Karpas-422 (cell line): ENCODE data around the gene ZNF69. TPM values are rescaled to one million over a fixed set of nuclear protein-coding genes. Genes with fewer than 3 reads are reported as not detected.
"Not testable (repeated sequence)": the region's sequence is repeated elsewhere in the genome, so short reads cannot be mapped to it uniquely, and the experiment has no call there.

Experiments used
- DNase-seq: peaks from one replicate; pipeline ENCODE4 v3.0.0-alpha.2; 2015
- H2AFZ ChIP-seq: fragments of 200-600 bp; sonication (generic); 2 replicates; pipeline ENCODE4 v1.6.1; 2014; ENCODE audit warnings: antibody characterized with exemption, low read length, mixed read lengths
- H3K27ac ChIP-seq: fragments of 200-600 bp; sonication (generic); 2 replicates; pipeline ENCODE4 v1.5.1; 2014; ENCODE audit warnings: mild to moderate bottlenecking, low read length, moderate library complexity
- H3K27me3 ChIP-seq: fragments of 200-600 bp; sonication (generic); 2 replicates; pipeline ENCODE4 v1.6.1; 2014; ENCODE audit warnings: low read length, mixed read lengths
- H3K36me3 ChIP-seq: fragments of 200-600 bp; sonication (generic); 2 replicates; pipeline ENCODE4 v1.6.1; 2014; ENCODE audit warnings: low read length, mixed read lengths; ENCODE audit not compliant: insufficient read depth
- H3K4me1 ChIP-seq: fragments of 200-600 bp; sonication (generic); 2 replicates; pipeline ENCODE4 v1.6.1; 2014; ENCODE audit warnings: mild to moderate bottlenecking, low read length, mixed read lengths
- H3K4me2 ChIP-seq: fragments of 200-600 bp; sonication (generic); 2 replicates; pipeline ENCODE4 v1.6.1; 2014; ENCODE audit warnings: low read length, low read depth, mild to moderate bottlenecking; ENCODE audit not compliant: poor library complexity, severe bottlenecking
- H3K4me3 ChIP-seq: fragments of 200-600 bp; sonication (generic); 2 replicates; pipeline ENCODE4 v1.5.1; 2014; ENCODE audit warnings: mild to moderate bottlenecking, antibody characterized with exemption, low read length, mixed read lengths
- H3K79me2 ChIP-seq: fragments of 200-600 bp; sonication (generic); 2 replicates; pipeline ENCODE4 v1.6.1; 2014; ENCODE audit warnings: mild to moderate bottlenecking, low read length, mixed read lengths
- H3K9ac ChIP-seq: fragments of 200-600 bp; sonication (generic); 2 replicates; pipeline ENCODE4 v1.6.0; 2014; ENCODE audit warnings: low read length
- H3K9me2 ChIP-seq: fragments of 200-600 bp; sonication (generic), shearing (Covaris generic); replicated peaks from 2 replicates; pipeline ENCODE4 v1.6.0; 2014; ENCODE audit warnings: mild to moderate bottlenecking, low read length, moderate library complexity; ENCODE audit not compliant: insufficient read depth
- H3K9me3 ChIP-seq: fragments of 300-700, 200-600 bp; sonication (generic); 2 replicates; pipeline ENCODE4 v1.6.1; 2014; ENCODE audit warnings: low read length, mixed read lengths
- H4K20me1 ChIP-seq: fragments of 200-600 bp; sonication (generic); 2 replicates; pipeline ENCODE4 v1.6.1; 2014; ENCODE audit warnings: mild to moderate bottlenecking, antibody characterized with exemption, low read length, low read depth; ENCODE audit not compliant: insufficient read depth
- total RNA-seq: library from RNA; depleted of rRNA; stranded (reverse); fragments of >200 nt; shearing (Covaris generic); gene quantifications from 2 replicates; pipeline ENCODE4 v1.2.3, GENCODE V29; 2014; ENCODE audit warnings: low replicate concordance

Gene ZNF69
- total RNA-seq, 1 experiment from 2014 or later: 12.9 TPM

DNA sequence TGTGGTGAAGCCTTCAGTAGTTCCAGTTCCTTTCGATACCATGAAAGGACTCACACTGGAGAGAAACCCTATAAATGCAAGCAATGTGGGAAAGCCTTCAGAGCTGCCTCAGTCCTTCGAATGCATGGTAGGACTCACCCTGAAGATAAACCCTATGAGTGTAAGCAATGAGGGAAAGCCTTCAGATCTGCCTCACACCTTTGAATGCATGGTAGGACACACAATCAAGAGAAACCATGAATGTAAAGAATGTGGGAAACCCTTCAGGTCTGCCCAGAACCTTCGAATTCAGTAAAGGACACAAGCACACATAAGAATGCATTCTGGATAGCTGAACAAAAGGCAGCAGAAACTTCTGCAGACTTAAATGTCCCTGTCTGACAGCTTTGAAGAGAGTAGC lies 18.3 kb downstream of the ZNF69 start:
- Histone ChIP-seq H4K20me1 (no peaks in the 10 kb centered on the region), H3K27me3 (no peaks in the 10 kb centered on the region), H3K4me3 (no peak overlapping the region), H3K27ac (no peak overlapping the region), H2AFZ (no peak overlapping the region), H3K79me2 (no peaks in the 10 kb centered on the region), H3K9me2 (no peaks in the 10 kb centered on the region), H3K9me3 (peaks cover 11% of the 10 kb centered on the region), H3K4me2 (no peak overlapping the region), H3K4me1 (no peaks in the 10 kb centered on the region), H3K36me3 (peaks cover 28% of the 10 kb centered on the region), H3K9ac (no peak overlapping the region)
- no peak for DNase-seq

DNA sequence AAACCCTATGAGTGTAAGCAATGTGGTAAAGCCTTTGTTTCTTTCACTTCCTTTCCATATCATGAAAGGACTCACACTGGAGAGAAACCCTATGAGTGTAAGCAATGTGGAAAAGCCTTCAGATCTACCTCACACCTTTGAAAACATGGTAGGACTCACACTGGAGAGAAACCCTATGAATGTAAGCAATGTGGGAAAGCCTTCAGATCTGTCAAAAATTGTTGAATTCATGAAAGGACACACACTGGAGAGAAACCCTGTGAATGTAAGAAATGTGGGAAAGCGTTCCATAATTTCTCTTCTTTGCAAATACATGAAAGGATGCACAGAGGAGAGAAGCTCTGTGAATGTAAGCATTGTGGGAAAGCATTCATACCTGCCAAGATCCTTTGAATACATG lies 24.4 kb downstream of the ZNF69 start:
- not testable (repeated sequence) for H3K79me2 ChIP-seq, H3K4me2 ChIP-seq, H3K27ac ChIP-seq, H3K9me2 ChIP-seq, H2AFZ ChIP-seq, H3K27me3 ChIP-seq, DNase-seq, H4K20me1 ChIP-seq, H3K36me3 ChIP-seq, H3K9me3 ChIP-seq, H3K9ac ChIP-seq, H3K4me1 ChIP-seq, H3K4me3 ChIP-seq

DNA sequence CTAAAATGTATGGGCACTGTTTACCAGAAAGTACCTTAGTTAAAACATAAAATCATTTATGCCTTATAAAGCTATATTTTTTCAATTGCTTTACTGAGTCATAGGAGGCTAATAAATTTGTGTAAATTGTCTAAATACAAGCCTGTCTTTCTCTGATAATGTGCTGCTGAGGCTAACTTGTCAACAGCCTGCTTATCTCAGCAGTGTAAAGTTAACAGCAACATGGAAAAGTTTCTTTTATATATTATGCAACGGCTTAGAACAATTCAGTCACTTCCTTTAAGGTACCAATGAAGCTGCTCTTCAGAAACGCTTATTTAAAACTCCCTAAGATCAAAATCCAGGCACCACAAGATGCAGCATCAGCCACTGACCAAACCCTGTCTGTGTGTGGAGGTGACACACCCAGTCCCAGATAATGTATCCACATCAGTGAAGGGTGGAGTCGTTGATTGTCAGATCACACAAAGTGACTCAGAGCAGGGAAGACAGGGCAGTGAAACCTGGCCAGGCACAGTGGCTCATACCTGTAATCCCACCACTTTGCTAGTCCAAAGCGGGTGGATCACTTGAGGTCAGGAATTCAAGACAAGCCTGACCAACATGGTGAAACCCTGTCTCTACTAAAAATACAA lies 27.0 kb downstream of the ZNF69 start:
- not testable (repeated sequence) for H3K9me2 ChIP-seq, H3K79me2 ChIP-seq, H3K4me1 ChIP-seq, H2AFZ ChIP-seq, DNase-seq, H3K4me2 ChIP-seq, H3K27me3 ChIP-seq, H3K27ac ChIP-seq, H3K36me3 ChIP-seq, H3K9ac ChIP-seq, H4K20me1 ChIP-seq, H3K9me3 ChIP-seq, H3K4me3 ChIP-seq

DNA sequence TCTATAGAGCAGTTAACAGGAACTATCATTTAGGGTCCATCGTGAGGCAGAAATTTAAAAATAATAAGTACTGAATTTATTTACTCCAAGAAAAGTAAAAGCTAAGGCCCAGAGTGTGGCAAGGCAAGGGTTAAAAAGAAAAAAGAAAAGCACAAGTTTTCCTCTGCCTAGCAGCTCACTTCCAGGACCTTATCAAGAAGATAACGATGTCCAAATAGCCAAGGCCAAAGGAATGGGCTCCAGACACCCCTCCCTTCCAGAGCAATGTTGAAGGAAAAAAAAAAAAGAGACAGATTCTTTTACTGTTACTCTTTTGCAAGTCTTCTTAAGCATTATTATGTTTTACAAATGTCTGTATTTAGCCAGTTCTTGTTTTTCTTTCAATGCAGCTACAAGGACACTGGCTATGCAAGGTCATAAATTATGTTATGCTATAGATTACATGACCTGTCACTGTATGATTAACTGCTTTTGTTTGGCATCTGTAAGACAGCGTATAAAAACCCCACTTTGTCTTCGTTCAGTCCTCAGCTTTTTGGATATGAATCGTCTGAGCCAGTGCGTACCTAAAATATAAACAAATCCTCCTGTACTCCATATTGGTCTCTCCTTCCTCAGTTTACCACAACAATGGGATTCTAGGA lies 34.4 kb downstream of the ZNF69 start:
- no peak for DNase-seq
- Histone ChIP-seq H3K4me1 (peaks cover 13% of the 10 kb centered on the region), H3K9ac (no peak overlapping the region), H3K27ac (no peak overlapping the region), H3K36me3 (peaks cover 10% of the 10 kb centered on the region), H3K9me3 (peaks cover 6% of the 10 kb centered on the region; the same call in 1 of the 2 replicates), H2AFZ (no peak overlapping the region), H3K4me2 (no peak overlapping the region), H3K79me2 (peaks cover 20% of the 10 kb centered on the region), H3K27me3 (no peaks in the 10 kb centered on the region), H3K4me3 (no peak overlapping the region), H4K20me1 (no peaks in the 10 kb centered on the region), H3K9me2 (no peaks in the 10 kb centered on the region)

- peak within 1 kb of the TSS; percentile 85 for H3K4me3 ChIP-seq
- peaks cover 48% of the 10 kb centered on the region for H3K79me2 ChIP-seq
- peak; percentile 99 for DNase-seq
- H3K36me3 ChIP-seq: peaks cover 37% of the 10 kb centered on the region
- H4K20me1 ChIP-seq: no peaks in the 10 kb centered on the region
- peak within 1 kb of the TSS; percentile 92; the same call in 1 of the 2 replicates for H2AFZ ChIP-seq
- no peaks in the 10 kb centered on the region for H3K27me3 ChIP-seq
- H3K4me2 ChIP-seq: peak within 1 kb of the TSS; percentile 88
- H3K4me1 ChIP-seq: peaks cover 13% of the 10 kb centered on the region
- H3K9me2 ChIP-seq: no peaks in the 10 kb centered on the region
- H3K27ac ChIP-seq: peak within 1 kb of the TSS; percentile 97
- H3K9ac ChIP-seq: peak within 1 kb of the TSS; percentile 96
- H3K9me3 ChIP-seq: peaks cover 17% of the 10 kb centered on the region
These were observed 37.5 kb downstream of the ZNF69 start, which contains the start of gene ZNF700 for GRCh38 chr19:11924886-11925650. Gene ZNF700, plus strand, starts transcription at chr19:11925107. Its CDS starts 104 bp downstream, at chr19:11925211.

GRCh38 chr19:11925651-11926187 lies 38.1 kb downstream of the ZNF69 start:
- peaks cover 18% of the 10 kb centered on the region for H3K9me3 ChIP-seq
- not testable (repeated sequence) for H3K9me2 ChIP-seq, H2AFZ ChIP-seq, DNase-seq, H4K20me1 ChIP-seq, H3K27me3 ChIP-seq
- peak overlapping the region; percentile 96 for H3K9ac ChIP-seq
- peaks cover 43% of the 10 kb centered on the region for H3K36me3 ChIP-seq
- H3K4me3 ChIP-seq: peak overlapping the region; percentile 85
- H3K79me2 ChIP-seq: peaks cover 54% of the 10 kb centered on the region
- H3K4me2 ChIP-seq: peak overlapping the region; percentile 88
- H3K4me1 ChIP-seq: peaks cover 13% of the 10 kb centered on the region
- peak overlapping the region; percentile 97 for H3K27ac ChIP-seq

GRCh38 chr19:11927227-11927626 lies 39.6 kb downstream of the ZNF69 start:
- no peaks in the 10 kb centered on the region for H3K9me2 ChIP-seq
- H3K27ac ChIP-seq: no peak overlapping the region
- H3K79me2 ChIP-seq: peaks cover 69% of the 10 kb centered on the region
- no peak overlapping the region for H2AFZ ChIP-seq
- H3K27me3 ChIP-seq: no peaks in the 10 kb centered on the region
- peaks cover 18% of the 10 kb centered on the region for H3K9me3 ChIP-seq
- H3K4me1 ChIP-seq: peaks cover 13% of the 10 kb centered on the region
- peak overlapping the region; percentile 85; the same call in 1 of the 2 replicates for H3K4me3 ChIP-seq
- no peak for DNase-seq
- no peaks in the 10 kb centered on the region for H4K20me1 ChIP-seq
- peaks cover 56% of the 10 kb centered on the region for H3K36me3 ChIP-seq
- H3K9ac ChIP-seq: no peak overlapping the region
- H3K4me2 ChIP-seq: no peak overlapping the region

DNA sequence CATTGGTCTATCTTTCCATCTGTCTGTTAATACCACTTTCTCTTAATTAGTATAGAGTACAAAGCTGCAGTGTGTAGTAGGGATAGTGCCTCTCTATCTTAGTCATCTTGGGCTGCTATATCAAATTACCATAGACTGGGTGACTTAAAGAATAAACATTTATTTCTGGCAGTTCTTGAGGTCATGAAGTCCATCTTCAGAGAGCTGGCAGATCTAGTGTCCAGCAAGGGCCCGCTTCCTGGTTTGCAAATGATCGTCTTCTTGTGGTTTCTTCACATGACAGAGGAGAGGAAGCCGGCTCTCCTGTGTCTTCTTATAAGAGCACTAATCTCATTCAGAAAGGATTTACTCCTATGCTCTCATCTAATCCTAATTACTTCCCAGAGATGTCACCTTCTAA lies 43.5 kb downstream of the ZNF69 start:
- peaks cover 39% of the 10 kb centered on the region for H3K9me3 ChIP-seq
- no peak for DNase-seq
- H3K9ac ChIP-seq: no peak overlapping the region
- no peak overlapping the region for H3K27ac ChIP-seq
- H3K9me2 ChIP-seq: no peaks in the 10 kb centered on the region
- H3K4me3 ChIP-seq: no peak overlapping the region
- no peaks in the 10 kb centered on the region for H4K20me1 ChIP-seq
- peaks cover 2% of the 10 kb centered on the region for H3K4me1 ChIP-seq
- H3K79me2 ChIP-seq: peaks cover 92% of the 10 kb centered on the region
- no peak overlapping the region for H2AFZ ChIP-seq
- H3K36me3 ChIP-seq: peaks cover 79% of the 10 kb centered on the region
- H3K27me3 ChIP-seq: no peaks in the 10 kb centered on the region
- H3K4me2 ChIP-seq: no peak overlapping the region
